Esophagus (tissue), 2 donors: ENCODE data around the gene PDK2. TPM values are rescaled to one million over a fixed set of nuclear protein-coding genes. Genes with fewer than 3 reads are reported as not detected.
A peak's percentile ranks its signal among the peaks of the same experiment; 100 is the strongest.

Experiments used
- H3K27ac ChIP-seq, 2 donors: one replicate each; pipeline ENCODE4 v1.5.1; 2013; ENCODE audit warnings: low read depth in 2 of 2, mild to moderate bottlenecking in 2 of 2, inconsistent platforms in 1 of 2, low read length in 1 of 2, moderate library complexity in 1 of 2
- H3K27me3 ChIP-seq, 2 donors: one replicate each; pipeline ENCODE4 v1.6.1; 2013; ENCODE audit warnings: low read length in 2 of 2, control low read depth in 1 of 2, mild to moderate bottlenecking in 1 of 2; ENCODE audit not compliant: insufficient read depth in 2 of 2, control insufficient read depth in 1 of 2
- H3K36me3 ChIP-seq, 2 donors: one replicate each; pipeline ENCODE4 v1.6.1; 2013; ENCODE audit warnings: low read length in 1 of 2; ENCODE audit not compliant: control insufficient read depth in 2 of 2, insufficient read depth in 2 of 2
- H3K4me1 ChIP-seq, 2 donors: one replicate each; pipeline ENCODE4 v1.6.1; 2013; ENCODE audit warnings: low read length in 1 of 2; ENCODE audit not compliant: control insufficient read depth in 2 of 2, insufficient read depth in 2 of 2
- H3K4me3 ChIP-seq, 2 donors: one replicate each; pipeline ENCODE4 v1.5.1; 2013; ENCODE audit warnings: low read length in 2 of 2, mild to moderate bottlenecking in 2 of 2, low read depth in 1 of 2, moderate library complexity in 1 of 2
- H3K9me3 ChIP-seq, 2 donors: one replicate each; pipeline ENCODE4 v1.6.1; 2013; ENCODE audit warnings: mild to moderate bottlenecking in 2 of 2, low read depth in 1 of 2, low read length in 1 of 2, moderate library complexity in 1 of 2; ENCODE audit not compliant: control insufficient read depth in 2 of 2, insufficient read depth in 1 of 2
- WGBS, 2 donors: extraction: QIAGEN DNeasy Blood & Tissue Kit; methylation state at CpG; one replicate each; pipeline ENCODE4 v1.1.7; 2013; 5-methylcytosine and 5-hydroxymethylcytosine counted together
- polyA plus RNA-seq, 2 donors: library from polyadenylated mRNA; stranded (reverse); fragments of 200-250 nt; gene quantifications; one replicate each; pipeline ENCODE4 v1.2.3, GENCODE V29; 2013
- donor health status: healthy with polysubstance abuse.
- donor health status: Bipolar disorder and iron deficiency.

Gene PDK2
- polyA plus RNA-seq, 2 donors, result 12.1 to 13.5 TPM

DNA sequence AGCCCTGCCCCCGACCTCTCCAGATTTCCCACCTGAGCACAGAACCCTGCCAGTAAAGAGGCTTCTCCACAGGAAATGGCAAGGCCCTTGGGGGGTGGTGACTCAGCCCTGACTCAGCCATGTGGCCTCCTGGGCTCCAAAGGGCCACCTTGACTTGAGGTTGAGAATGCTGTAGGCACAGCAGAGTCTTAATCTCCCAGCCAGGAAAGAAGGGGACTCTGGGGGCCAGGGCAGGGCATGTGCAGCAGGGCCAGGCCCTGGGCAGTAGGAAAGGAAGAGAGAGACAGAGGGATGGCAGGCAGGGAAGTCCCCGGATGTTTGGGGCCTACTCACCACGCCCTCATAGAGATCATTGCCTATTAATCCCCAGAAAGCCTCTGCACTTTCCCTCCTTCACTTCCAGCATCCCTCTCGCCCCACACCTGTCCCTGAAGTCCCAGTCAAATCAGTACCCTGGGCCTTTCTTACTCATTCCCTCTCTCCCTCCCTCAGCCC is 44.0 kb upstream of the PDK2 start:
- Histone ChIP-seq H3K27me3 (no peaks in the 10 kb centered on the region), H3K36me3 (no peaks in the 10 kb centered on the region), H3K27ac (peak overlapping the region; percentile 49 to 67), H3K4me3 (no peak overlapping the region), H3K4me1 (peaks cover 4 to 32% of the 10 kb centered on the region in 2 donors), H3K9me3 (no peaks in the 10 kb centered on the region)
- 37 to 58% methylated on average over 4 of the region's 4 CpGs for WGBS, 2 donors

DNA sequence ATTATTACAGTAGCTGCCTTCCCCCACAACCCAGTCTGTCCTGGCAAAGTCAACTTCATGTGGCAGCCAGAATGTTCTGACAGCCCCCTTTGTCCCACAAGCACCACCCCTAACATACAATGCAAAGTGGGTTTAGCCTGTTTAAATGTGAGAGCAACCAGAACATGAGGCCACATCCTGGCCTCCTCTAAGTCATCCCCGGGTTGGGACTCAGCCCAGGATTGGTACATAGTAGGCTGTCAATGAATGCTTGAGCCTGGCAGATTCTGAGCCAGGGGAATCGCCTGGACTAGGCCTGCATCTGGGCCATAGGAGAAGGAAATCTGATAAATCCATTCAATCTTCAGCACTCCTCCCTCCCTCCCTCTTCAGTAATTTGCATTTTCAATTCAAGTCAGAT is 43.5 kb upstream of the PDK2 start:
- H3K4me1 ChIP-seq, result peaks cover 4 to 31% of the 10 kb centered on the region in 2 donors
- H3K27ac ChIP-seq, result peak overlapping the region in 1 of 2 donors; percentile 67
- H3K9me3 ChIP-seq, result no peaks in the 10 kb centered on the region
- WGBS, 2 donors, result 53 to 72% methylated on average over 2 of the region's 2 CpGs
- no peaks in the 10 kb centered on the region for H3K36me3 ChIP-seq
- no peak overlapping the region for H3K4me3 ChIP-seq
- H3K27me3 ChIP-seq, result no peaks in the 10 kb centered on the region

DNA sequence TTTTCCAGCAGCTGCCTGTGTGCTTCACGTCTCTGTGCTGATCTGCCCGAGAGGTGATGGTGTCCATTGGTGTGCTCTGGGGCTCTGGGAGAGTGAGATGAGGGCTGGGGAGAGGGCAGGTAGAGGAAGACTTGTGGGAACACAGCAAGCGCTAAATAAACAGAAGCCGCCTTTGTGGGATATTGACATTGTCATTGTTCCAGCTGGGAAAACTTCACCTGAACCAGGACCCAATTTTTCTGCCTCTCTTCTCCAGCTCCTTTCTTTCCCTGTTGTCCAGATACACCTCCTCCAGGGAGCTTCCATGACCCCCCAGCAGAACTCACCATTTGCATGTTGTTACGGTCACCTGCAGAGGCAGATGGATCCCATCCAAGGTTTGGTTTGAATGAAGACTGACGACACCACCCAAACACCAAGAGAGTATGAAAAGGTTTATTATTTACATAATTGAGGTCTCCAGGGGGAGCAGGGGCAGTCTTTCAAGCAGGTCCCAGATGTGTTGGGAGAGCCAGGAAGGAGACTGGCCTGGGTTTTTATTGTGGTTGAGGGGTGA is 42.8 kb upstream of the PDK2 start:
- 51% methylated on average over 6 of the region's 6 CpGs for WGBS, 2 donors
- Histone ChIP-seq H3K27ac (peak overlapping the region in 1 of 2 donors; percentile 45), H3K4me3 (no peak overlapping the region), H3K36me3 (no peaks in the 10 kb centered on the region), H3K9me3 (no peaks in the 10 kb centered on the region), H3K27me3 (no peaks in the 10 kb centered on the region), H3K4me1 (peaks cover 4 to 32% of the 10 kb centered on the region in 2 donors)

DNA sequence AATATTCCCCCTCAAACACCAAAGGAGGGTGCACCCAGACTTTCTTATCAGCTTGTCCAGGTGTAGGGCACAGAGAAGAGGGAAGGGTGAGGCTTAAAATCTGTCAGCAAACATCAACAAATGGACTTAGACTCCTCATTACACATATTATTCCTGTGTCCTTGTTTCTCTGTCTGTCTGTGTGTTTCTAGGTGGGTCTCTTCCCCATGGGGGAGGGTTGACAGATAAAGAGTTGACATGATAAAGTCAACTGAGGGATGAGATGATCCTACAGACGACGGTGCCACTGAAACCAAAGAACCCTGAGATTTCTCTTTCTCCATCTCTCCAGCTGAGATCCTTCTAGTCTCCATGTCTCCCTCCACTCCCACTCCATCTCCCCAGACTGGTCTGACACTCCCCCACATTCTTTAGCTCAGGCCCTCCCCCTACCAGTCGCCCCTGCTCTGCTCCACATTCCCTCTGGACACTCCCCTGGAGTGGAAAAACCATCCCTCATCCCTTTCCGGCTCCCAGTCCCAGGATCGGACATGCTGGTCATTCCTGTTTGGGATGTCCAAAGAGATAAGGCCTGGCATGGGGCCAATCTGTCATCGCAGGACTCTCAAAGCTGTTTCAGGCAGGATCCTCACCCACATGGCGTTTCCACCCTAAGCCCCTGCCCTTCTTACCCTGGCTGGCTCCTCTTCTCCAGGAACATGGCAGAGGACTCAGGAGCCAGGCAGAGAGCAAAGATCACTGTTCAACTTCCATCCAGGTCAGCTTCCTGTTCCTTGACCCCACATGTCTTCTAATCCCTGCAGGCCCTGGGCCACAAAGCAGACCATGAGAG is 42.1 kb upstream of the PDK2 start:
- Histone ChIP-seq H3K36me3 (no peaks in the 10 kb centered on the region), H3K27me3 (no peaks in the 10 kb centered on the region), H3K4me3 (no peak overlapping the region), H3K27ac (no peak overlapping the region), H3K9me3 (no peaks in the 10 kb centered on the region), H3K4me1 (peaks cover 4 to 32% of the 10 kb centered on the region in 2 donors)
- WGBS, 2 donors, result 58 to 64% methylated on average over 7 of the region's 7 CpGs

DNA sequence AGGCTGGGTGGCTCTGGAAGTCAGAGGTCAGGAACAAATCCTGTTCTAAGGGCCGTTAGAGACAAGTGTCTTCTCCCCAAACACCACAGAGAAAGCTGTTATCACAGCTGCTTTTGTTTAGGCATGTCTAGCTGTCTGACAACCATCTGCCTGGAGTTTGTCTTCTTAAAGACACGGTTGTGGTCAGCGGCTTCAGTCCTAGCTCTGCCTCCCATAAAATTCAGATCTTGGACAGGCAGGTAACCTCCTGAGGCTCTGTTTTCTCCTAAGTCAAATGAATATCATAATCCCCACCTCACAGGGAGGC is 41.5 kb upstream of the PDK2 start:
- Histone ChIP-seq H3K9me3 (no peaks in the 10 kb centered on the region), H3K4me1 (peaks cover 4 to 34% of the 10 kb centered on the region in 2 donors), H3K36me3 (no peaks in the 10 kb centered on the region), H3K27ac (no peak overlapping the region), H3K4me3 (no peak overlapping the region), H3K27me3 (no peaks in the 10 kb centered on the region)
- WGBS, 2 donors, result 43 to 46% methylated on average over 3 of the region's 3 CpGs

DNA sequence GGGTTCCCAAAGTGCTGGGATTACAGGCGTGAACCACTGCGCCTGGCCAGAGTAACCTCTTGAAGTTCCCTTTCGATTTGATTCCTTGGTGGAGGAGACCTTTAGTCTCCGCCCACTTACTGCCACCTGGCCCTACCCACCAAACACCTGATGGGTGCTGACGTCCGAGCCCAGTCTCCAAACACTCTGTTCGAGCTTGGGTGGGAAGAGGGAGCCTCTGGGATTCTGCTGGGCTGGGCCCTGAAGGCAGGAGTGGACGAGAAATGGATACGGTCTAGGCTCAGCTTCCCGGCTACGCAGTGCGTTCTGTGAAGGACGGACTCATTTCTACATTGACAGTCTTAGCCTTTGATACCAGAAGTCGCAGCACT is 40.1 kb upstream of the PDK2 start:
- peaks cover 4 to 43% of the 10 kb centered on the region in 2 donors for H3K4me1 ChIP-seq

DNA sequence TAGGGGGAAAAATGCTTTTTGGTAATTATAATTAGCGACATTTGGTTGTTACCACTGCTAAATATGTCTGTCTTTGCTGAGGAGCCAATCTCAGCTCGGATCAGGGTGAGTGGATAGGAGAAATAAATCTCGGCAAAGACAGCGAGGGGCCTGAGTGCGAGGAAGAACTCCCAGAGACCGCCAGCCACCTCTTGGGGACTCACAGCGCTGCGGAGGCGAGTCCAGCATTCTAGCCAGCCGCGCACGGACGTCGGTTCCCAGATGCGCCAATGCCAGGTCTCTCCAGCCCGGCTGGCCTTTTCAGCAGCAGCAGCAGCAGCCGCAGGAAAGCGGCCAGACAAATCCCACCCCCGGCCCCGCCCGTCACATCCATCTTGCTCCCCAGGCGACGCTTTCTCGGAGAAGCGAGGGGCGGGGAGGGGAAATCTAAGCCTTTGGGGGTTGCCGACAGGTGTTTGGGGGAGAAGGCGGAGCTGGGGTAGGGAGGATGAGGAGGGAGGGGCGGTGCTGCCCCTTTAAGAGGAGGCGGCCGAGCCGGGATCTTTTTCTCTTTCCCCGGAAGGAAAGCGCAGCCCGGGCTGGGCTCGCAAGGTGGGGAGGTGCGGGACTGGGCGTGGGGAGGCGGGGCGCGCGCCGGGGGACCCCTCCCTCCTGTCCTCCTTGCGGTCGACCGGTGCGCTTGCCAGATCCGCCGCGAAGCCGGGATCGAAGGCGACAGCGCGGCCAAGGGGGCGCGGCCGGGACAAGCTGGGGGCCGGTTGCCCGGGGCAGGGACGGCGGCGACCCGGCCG is 39.5 kb upstream of the PDK2 start, which contains the start of gene ITGA3:
Gene ITGA3 (plus strand): TSS at position 685 of the 791 bp plus-strand sequence. CDS start 330 bp downstream, outside the sequence.
- no peaks in the 10 kb centered on the region for H3K27me3 ChIP-seq
- no peaks in the 10 kb centered on the region for H3K36me3 ChIP-seq
- 0 to 1% methylated on average over 49 to 65 of the region's 65 CpGs for WGBS, 2 donors
- no peaks in the 10 kb centered on the region for H3K9me3 ChIP-seq
- peak within 1 kb of the TSS; percentile 60 to 70 for H3K4me3 ChIP-seq
- H3K27ac ChIP-seq, result peak within 1 kb of the TSS; percentile 89
- peaks cover 7 to 44% of the 10 kb centered on the region in 2 donors for H3K4me1 ChIP-seq

More for the DNA sequence above, 40.1 kb upstream of the PDK2 start:
- no peaks in the 10 kb centered on the region for H3K27me3 ChIP-seq
- H3K4me3 ChIP-seq, result peak overlapping the region; percentile 60 to 70
- 7 to 9% methylated on average over 14 of the region's 14 CpGs for whole genome bisulfite sequencing, 2 donors
- no peaks in the 10 kb centered on the region for H3K9me3 ChIP-seq
- peak overlapping the region; percentile 89 for H3K27ac ChIP-seq
- no peaks in the 10 kb centered on the region for H3K36me3 ChIP-seq

DNA sequence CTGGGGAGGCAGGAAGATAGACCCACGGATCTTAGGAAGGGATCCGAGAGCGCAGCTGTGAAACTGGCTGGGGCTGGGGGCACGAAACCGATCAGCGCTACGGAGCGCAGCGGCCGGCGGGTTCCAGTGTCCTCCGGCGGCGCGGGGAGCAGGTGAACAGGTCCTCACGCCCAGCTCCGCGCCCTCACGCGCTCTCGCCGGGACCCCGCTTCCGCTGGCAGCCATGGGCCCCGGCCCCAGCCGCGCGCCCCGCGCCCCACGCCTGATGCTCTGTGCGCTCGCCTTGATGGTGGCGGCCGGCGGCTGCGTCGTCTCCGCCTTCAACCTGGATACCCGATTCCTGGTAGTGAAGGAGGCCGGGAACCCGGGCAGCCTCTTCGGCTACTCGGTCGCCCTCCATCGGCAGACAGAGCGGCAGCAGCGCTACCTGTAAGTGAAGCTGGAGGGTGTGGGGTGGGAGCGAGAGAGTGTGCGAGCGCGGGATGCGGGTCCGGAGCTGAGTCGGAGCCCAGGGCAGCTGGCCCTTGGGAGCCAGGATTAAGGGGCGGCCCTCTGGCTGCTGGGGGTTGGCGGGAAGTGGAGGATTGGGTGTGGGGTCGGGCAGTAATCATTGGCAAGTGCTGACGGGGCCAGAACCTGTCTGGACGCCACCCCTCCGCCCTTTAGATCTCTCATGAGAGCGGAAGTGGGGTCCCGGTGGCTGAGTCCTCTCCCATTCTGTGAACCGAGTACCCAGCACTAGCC is 38.8 kb upstream of the PDK2 start:
- peaks cover 8 to 43% of the 10 kb centered on the region in 2 donors for H3K4me1 ChIP-seq
- peak overlapping the region; percentile 60 to 70 for H3K4me3 ChIP-seq
- H3K9me3 ChIP-seq, result no peaks in the 10 kb centered on the region
- no peaks in the 10 kb centered on the region for H3K27me3 ChIP-seq
- peak overlapping the region; percentile 89 for H3K27ac ChIP-seq
- 0 to 1% methylated on average over 50 to 64 of the region's 64 CpGs for WGBS, 2 donors
- H3K36me3 ChIP-seq, result no peaks in the 10 kb centered on the region

DNA sequence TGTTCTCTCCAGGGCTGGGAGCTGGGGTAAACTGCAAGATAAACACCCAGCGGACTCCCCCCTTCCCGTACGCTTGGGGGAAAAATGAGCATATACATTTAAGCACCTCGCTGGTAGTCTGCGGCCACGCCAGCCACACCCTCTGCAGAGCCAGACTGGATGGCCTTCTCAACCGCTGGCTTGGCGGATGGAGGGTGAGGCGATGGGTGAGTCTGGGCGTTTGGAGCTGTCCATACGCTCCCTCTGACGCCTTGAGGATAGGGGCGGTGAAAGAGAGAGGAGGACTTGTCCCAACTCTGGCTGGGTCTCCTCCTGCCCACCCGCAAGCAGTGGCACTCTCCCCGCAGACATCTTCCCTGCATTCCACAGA is 38.2 kb upstream of the PDK2 start:
- H3K4me1 ChIP-seq, result peaks cover 8 to 43% of the 10 kb centered on the region in 2 donors
- no peaks in the 10 kb centered on the region for H3K9me3 ChIP-seq
- H3K27me3 ChIP-seq, result no peaks in the 10 kb centered on the region
- H3K27ac ChIP-seq, result peak overlapping the region; percentile 89
- WGBS, 2 donors, result 10 to 27% methylated on average over 15 of the region's 15 CpGs
- H3K36me3 ChIP-seq, result no peaks in the 10 kb centered on the region
- H3K4me3 ChIP-seq, result peak overlapping the region; percentile 60 to 70
